ENCODE data around the gene BMP7.

DNA sequence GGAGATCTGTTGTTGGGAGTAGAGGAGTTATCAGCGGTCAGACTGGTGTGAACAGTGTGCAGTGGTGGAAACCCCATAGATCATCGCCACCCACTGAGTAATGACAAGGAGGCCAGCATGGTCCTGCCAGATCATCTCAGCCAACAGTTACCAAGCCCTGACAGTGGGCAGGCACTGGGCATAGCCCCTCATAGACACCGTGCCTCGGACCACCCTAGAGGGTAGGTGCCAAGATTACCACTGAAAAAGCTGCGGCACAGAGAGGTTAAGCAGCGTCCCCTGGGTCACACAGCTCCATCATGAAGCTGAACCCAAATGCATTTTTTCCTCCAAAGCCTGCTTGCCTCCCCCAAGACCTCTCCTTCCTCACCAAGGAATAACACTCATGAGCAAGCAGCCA, 21.5 kb upstream of the BMP7 start:
- TF ChIP-seq ZFP37 (tag by site-specific recombination; IDR thresholded peaks at IDR 0.05) (no peak), ZNF558 (tag by site-specific recombination; IDR thresholded peaks at IDR 0.05) (no peak)
- TF ChIP-seq, protein P1, sequence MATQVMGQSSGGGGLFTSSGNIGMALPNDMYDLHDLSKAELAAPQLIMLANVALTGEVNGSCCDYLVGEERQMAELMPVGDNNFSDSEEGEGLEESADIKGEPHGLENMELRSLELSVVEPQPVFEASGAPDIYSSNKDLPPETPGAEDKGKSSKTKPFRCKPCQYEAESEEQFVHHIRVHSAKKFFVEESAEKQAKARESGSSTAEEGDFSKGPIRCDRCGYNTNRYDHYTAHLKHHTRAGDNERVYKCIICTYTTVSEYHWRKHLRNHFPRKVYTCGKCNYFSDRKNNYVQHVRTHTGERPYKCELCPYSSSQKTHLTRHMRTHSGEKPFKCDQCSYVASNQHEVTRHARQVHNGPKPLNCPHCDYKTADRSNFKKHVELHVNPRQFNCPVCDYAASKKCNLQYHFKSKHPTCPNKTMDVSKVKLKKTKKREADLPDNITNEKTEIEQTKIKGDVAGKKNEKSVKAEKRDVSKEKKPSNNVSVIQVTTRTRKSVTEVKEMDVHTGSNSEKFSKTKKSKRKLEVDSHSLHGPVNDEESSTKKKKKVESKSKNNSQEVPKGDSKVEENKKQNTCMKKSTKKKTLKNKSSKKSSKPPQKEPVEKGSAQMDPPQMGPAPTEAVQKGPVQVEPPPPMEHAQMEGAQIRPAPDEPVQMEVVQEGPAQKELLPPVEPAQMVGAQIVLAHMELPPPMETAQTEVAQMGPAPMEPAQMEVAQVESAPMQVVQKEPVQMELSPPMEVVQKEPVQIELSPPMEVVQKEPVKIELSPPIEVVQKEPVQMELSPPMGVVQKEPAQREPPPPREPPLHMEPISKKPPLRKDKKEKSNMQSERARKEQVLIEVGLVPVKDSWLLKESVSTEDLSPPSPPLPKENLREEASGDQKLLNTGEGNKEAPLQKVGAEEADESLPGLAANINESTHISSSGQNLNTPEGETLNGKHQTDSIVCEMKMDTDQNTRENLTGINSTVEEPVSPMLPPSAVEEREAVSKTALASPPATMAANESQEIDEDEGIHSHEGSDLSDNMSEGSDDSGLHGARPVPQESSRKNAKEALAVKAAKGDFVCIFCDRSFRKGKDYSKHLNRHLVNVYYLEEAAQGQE (tag by site-specific recombination; IDR thresholded peaks at IDR 0.05) = no peak
